ENCODE measurements around the gene GPS2.

DNA sequence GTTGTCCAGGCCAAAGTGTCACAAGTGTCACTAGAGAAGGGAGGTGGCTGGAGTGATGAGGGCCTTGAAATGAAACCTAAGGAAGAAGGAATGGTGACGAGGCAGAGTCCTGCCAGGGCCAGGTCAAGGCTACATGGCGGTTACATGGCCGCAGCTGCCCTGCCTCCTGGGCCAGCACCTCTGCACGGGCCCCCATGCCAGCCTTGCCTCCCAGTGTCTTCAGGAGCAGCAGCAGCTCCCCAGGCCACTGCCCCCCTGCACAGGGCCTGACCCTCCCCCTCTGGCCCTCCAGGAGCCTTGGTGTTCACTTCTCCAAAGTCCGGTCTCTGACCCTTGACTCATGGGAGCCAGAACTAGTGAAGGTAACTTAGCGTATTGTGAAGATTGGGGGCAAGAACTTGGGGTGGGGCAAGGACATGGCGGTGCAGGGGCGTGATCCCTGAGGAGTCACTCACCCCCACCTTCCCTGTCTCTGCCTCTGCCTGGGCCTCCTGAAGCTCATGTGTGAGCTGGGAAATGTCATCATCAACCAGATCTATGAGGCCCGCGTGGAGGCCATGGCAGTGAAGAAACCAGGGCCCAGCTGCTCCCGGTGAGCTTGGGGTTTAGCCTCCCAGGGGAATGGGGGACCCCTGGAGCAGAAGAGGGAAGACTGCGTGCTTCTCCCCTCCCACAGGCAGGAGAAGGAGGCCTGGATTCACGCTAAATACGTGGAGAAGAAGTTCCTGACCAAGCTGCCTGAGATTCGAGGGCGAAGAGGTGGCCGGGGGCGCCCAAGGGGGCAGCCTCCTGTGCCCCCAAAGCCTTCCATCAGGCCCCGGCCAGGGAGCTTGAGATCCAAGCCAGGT is 32.7 kb upstream of the GPS2 start:
- TF ChIP-seq EZH2 (IDR thresholded peaks at IDR 0.05; ENCODE audit: borderline replicate concordance), result no peak
- TF ChIP-seq, protein P1, sequence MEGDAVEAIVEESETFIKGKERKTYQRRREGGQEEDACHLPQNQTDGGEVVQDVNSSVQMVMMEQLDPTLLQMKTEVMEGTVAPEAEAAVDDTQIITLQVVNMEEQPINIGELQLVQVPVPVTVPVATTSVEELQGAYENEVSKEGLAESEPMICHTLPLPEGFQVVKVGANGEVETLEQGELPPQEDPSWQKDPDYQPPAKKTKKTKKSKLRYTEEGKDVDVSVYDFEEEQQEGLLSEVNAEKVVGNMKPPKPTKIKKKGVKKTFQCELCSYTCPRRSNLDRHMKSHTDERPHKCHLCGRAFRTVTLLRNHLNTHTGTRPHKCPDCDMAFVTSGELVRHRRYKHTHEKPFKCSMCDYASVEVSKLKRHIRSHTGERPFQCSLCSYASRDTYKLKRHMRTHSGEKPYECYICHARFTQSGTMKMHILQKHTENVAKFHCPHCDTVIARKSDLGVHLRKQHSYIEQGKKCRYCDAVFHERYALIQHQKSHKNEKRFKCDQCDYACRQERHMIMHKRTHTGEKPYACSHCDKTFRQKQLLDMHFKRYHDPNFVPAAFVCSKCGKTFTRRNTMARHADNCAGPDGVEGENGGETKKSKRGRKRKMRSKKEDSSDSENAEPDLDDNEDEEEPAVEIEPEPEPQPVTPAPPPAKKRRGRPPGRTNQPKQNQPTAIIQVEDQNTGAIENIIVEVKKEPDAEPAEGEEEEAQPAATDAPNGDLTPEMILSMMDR (IDR thresholded peaks at IDR 0.05; ENCODE audit: poor library complexity), result no peak

Data from hepatocyte (in vitro differentiated cells).